HL-60/S4 (cell line): ENCODE measurements around the gene ROR2.
"Not testable (repeated sequence)": the region's sequence is repeated elsewhere in the genome, so short reads cannot be mapped to it uniquely, and the experiment has no call there.

ENCODE experiments used
- in situ Hi-C: fragments of 300-500 bp; cut with MboI; formaldehyde crosslinking; loops from 2 replicates; pipeline ENCODE4 v1.14.3; 2022; ENCODE audit warnings: low sequenced_read_pairs

Gene ROR2

DNA sequence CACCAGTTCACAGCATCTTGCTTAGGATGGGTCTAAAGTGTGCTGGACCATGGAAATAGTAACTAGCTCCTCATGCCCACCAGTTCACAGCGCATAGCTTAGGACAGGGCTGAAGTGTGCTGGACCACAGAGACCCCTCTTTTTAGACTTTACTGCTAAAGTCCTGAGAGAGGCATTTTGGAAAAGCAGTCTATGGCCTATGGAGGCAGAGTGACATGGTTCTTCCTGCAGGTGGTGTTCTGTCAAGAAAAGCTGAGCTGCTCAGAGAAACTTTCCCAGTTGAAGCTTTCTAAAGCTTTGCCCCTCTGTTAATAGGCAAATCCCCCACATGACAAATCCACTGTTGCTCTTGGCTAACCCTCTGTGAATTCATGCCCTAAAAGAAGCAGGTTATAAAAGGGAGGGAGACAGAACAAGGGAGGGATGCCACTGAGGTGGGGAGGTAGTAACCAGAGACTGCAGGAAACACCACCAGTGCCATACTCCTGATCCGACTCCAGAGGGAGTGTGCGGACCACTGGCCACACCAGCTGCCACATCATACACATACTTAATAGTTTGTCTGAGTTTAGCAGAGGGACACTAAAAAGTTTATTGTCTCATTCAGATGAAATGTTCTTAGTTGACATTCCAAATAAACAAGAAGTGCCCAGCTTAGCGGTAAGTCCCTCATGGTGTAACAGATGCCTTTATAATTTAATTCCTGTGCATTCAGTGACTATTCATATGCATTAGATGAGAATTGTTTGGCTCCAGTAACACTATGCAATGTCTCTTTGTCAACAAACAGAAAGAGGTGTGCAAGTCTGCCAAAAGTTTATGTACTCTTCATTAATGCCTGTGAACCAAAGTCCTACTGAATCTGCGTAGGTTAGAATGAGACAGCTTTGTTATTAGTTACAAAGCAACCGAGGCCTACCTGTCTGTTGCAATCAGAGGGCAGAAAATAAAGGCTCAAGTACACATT is 290.2 kb downstream of the ROR2 start:
- in situ Hi-C loops = no loop called here

DNA sequence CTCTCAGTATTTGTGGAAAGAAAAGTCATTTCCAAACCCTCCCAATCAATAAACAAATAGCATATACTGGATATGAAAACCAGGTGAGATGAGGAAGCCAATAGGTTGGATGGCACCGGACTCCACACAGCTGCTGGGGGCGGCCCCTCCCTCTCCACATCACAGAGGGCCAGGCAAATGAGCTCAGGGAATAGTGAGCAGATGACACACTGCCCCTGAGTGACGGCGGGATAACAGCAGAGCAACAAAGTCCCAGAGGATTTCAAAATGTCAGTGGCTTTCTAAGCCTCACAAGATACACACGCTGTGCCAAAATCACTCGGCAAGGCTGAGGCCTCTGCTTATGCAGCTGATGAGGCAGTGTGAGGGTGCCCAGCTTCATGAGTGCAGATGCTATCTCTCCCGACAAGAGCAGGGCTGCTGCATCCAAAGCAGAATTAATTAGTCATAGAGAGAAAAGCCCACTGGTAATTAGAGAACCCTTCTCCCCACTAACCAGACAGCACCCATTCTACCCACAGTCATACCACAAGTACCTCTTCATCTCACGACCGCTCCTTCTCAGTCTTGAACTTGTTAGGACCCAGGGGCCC is 291.4 kb downstream of the ROR2 start:
- in situ Hi-C loops = no loop called here

GRCh38 chr9:91657501-91657900 is 292.5 kb downstream of the ROR2 start:
- in situ Hi-C loops = no loop called here

DNA sequence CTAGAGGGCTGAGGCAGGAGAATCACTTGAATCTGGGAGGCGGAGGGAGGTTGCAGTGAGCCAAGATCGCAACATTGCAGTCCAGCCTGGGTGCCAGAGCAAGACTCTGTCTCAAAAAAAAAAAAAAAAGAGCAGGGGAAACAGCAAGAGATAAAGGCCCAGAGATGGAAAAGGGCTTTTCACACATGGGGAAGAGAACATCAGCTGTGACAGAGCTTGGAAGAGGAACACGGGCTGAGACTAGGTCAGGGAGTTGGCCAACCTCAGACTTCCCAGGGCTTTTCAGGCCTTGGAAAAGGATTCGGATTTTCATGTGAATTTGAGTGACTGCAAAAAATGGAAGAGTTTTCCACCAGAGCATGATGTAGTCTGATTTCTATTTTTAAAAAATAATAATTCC is 294.4 kb downstream of the ROR2 start:
- in situ Hi-C loops = no loop called here

DNA sequence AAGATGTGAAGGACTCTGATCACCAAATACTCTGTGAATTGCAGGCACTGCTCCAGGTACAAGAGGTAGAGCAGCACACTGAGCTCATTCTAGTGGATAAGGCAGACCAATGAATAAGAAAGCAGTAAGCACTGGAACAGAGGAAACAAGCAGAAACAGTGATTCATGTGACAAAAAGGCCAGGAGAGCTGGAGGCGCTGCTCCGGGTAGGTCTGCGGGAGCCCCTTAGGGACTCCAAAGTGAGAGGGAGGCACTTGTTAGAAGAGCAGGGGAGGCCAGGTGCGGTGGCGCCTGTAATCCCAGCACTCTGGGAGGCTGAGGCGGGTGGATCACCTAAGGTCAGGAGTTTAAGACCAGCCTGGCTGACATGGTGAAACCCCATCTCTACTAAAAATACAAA is 294.8 kb downstream of the ROR2 start:
- in situ Hi-C loops = no loop called here

DNA sequence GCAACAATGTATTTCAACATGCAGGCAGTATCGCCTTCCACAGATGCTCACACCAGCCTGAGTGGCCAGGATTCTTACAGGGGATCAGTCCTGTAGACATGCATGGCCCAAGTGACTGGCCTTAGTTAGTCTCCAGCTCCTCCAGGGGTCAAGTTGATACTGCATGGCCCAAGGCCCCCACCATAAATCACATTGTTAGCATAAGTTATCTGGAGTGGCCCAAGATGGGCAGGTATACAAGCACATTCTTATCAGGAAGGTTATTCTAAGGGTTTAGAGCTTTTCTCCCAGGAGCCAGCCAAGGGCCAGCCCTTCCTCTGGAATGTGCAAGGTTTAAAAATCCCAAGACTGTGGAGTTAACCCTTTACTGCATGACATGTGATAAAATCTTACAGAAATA is 295.5 kb downstream of the ROR2 start:
- in situ Hi-C loops = no loop called here

- in situ Hi-C loops = no loop called here
These were observed 302.7 kb downstream of the ROR2 start for GRCh38 chr9:91647371-91647770.

- in situ Hi-C loops = no loop called here
These were observed 303.3 kb downstream of the ROR2 start for GRCh38 chr9:91646702-91647101.

DNA sequence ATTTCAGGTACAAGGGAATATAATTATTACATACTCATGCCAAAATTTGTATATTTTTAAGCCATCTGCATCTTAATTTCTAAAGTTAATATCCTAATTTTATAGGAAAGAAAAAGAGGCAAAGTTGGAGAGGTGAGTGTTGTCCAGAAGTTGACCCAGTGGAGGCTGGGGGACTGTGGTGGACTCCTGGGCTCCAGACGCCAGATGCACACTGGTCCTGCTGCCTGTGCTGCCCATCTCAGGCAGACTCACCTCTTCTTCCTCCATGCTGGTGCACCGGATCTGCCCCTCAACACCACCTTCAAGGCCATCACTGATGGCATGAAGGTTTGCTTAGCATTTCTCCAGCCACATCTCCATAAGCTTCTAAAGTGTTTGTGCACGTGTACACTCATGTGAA is 305.6 kb downstream of the ROR2 start:
- in situ Hi-C loops = no loop called here

GRCh38 chr9:91643481-91644077 is 306.4 kb downstream of the ROR2 start:
- in situ Hi-C loops = no loop called here

DNA sequence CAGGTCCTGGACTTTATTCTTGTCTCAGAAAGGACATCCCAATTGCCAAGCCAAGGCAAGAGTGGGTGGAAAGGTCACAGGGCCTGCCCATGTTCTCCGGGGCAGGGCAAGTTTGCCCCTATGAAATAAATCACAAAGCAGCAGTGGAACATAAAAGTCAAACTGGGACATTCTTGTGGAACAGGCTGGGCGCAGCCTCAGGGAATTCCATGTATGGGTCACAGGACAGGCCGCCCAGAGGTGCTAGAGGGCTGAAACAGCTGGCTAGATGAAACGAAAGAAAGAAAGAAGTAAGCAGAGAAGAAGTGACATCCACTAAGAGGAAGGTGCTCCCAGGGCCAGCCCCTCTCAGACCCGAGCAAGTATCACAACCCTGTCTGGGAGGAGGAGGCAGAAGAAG is 307.3 kb downstream of the ROR2 start:
- in situ Hi-C loops = no loop called here

DNA sequence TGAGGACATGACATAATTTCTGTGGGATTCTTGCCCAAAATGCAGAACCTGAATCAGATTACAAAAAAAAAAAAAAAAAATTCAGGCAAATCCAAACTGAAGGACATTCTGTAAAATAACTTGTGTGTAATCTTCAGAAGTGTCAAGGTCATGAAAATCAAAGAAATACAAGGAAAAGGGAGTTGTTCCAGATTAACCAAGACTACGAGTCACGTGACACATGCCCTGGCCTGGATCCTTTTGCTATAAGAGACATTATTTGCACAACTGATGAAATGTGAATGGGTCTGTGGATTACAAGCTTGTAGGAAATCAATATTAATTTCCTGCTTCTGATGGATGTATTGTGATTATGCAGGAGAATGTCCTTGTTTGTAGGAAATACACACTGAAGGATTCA is 309.6 kb downstream of the ROR2 start:
- in situ Hi-C loops = no loop called here

- in situ Hi-C loops = no loop called here
These were observed 311.0 kb downstream of the ROR2 start for GRCh38 chr9:91639054-91639453.

- in situ Hi-C loops = not testable (repeated sequence)
These were observed 315.2 kb downstream of the ROR2 start for GRCh38 chr9:91634832-91635231.

GRCh38 chr9:91629718-91630117 is 320.3 kb downstream of the ROR2 start:
- in situ Hi-C loops = no loop called here

- in situ Hi-C loops = no loop called here
These were observed 321.1 kb downstream of the ROR2 start for GRCh38 chr9:91628892-91629291.

DNA sequence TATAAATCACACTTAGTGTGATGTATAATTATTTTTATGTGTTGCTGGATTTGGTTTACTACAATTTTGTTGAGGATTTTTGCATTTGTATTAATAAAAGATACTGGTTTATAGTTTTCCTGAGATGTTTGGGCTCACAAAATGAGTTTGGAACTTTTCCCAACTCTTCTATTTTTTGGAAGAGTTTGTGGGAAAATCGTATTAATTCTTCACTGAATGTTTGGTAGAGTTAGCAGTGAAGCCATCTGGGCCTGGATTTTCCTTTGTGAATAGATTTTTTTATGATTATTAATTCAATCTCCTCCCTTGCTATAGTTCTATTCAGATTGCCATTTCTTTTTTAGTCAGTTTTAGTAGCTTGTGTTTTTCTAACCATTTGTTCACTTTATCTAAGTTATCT is 324.7 kb downstream of the ROR2 start:
- in situ Hi-C loops = no loop called here

- in situ Hi-C loops = no loop called here
These were observed 327.0 kb downstream of the ROR2 start for GRCh38 chr9:91623004-91623403.

GRCh38 chr9:91622121-91622520 is 327.9 kb downstream of the ROR2 start:
- in situ Hi-C loops = not testable (repeated sequence)

- in situ Hi-C loops = not testable (repeated sequence)
These were observed 336.0 kb downstream of the ROR2 start for GRCh38 chr9:91614044-91614443.

- in situ Hi-C loops = no loop called here
These were observed 338.4 kb downstream of the ROR2 start for GRCh38 chr9:91611582-91611981.
